ENCODE measurements around the gene SEMA3G. TPM values are rescaled to one million over a fixed set of nuclear protein-coding genes. Genes with fewer than 3 reads are reported as not detected.

Gene SEMA3G
- total and polyA plus RNA-seq, 2 donors (not counting 1 experiment from before 2014, with no cell fraction given), result 0.02 to 0.17 TPM

DNA sequence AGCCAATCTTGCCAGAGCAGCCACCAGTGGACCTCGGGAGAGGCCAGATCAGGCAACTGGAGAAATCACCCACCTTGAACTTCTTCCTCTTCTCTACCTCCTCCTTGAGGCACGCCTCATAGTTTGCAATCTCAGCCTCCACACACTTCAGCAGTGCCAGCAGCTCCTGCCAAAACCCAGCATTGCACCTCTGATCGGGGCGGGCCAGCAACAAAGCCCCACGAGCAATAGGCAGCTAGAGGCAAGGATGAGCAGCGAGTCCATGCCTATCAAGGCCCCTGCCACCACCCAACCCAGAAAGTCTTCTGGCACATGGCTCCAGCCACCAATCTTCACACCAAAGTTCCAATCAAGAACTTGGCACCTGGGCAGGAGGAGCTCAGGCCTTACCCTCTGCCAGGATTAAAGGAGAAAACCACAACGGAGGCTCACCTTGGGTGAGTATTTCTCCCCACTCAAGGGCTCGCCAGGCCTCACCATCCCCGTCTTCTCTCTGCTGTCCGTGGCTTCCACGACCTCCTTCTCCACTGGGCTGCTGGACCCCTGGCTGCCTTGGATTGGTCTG lies 42.1 kb downstream of the SEMA3G start:
- no peak for TF ChIP-seq EZH2 (IDR thresholded peaks at IDR 0.05; ENCODE audit: low read length, missing control alignments)
- Histone ChIP-seq H3K79me2 (ENCODE audit: control insufficient read depth, insufficient read depth, low read length) (peaks cover 1% of the 10 kb centered on the region), H4K20me1 (ENCODE audit: control insufficient read depth, extremely low read depth, insufficient read depth, low read length) (no peaks in the 10 kb centered on the region), H3K9me3 (ENCODE audit: control insufficient read depth, insufficient read depth, low read depth, low read length) (no peaks in the 10 kb centered on the region), H2AFZ (ENCODE audit: low read length) (no peak overlapping the region), H3K27me3 (ENCODE audit: control insufficient read depth, insufficient read depth, low read length) (no peaks in the 10 kb centered on the region), H3K27ac (ENCODE audit: insufficient read depth, low read length) (no peak overlapping the region), H3K4me3 (replicated peaks in 1 of 4; ENCODE audit: control extremely low read depth in 1 of 4, insufficient read depth in 1 of 4, low read depth in 3 of 4, low read length in 4 of 4) (no peak overlapping the region), H3K4me1 (ENCODE audit: control insufficient read depth, extremely low read depth, insufficient read depth, low read length) (no peaks in the 10 kb centered on the region), H3K36me3 (ENCODE audit: control insufficient read depth, insufficient read depth, low read length) (peaks cover 45% of the 10 kb centered on the region), H3K4me2 (ENCODE audit: extremely low read depth, insufficient read depth, low read length) (no peak overlapping the region), H3K9ac (ENCODE audit: insufficient read depth, low read length) (no peak overlapping the region)
- no peak for DNase-seq (ENCODE audit: low read depth in 2 of 2)

DNA sequence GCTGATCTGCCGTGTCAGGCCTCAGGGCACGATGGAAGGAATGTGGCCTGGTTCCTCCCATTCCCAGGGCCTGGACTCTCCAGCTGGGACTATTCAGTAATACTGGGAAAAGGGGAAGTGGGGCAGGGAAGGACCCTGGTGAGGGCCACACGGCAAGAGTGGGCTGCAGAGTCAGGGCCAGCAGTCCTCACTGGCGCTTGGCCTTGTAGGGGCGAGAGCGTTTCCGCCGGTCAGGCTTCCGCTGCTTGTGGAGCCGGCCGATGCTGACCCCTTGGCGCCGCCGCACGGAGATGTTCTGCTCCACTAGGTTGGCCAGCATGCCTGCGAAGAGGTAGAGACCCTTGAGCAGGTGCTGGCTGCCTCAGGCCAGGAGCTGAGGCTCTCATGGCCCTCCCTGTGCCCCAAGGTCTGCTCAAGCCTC lies 42.8 kb downstream of the SEMA3G start:
- no peaks in the 10 kb centered on the region for H3K79me2 ChIP-seq (ENCODE audit: control insufficient read depth, insufficient read depth, low read length)
- H3K27me3 ChIP-seq (ENCODE audit: control insufficient read depth, insufficient read depth, low read length), result no peaks in the 10 kb centered on the region
- no peak for TF ChIP-seq EZH2 (IDR thresholded peaks at IDR 0.05; ENCODE audit: low read length, missing control alignments)
- TF ChIP-seq, protein P1, sequence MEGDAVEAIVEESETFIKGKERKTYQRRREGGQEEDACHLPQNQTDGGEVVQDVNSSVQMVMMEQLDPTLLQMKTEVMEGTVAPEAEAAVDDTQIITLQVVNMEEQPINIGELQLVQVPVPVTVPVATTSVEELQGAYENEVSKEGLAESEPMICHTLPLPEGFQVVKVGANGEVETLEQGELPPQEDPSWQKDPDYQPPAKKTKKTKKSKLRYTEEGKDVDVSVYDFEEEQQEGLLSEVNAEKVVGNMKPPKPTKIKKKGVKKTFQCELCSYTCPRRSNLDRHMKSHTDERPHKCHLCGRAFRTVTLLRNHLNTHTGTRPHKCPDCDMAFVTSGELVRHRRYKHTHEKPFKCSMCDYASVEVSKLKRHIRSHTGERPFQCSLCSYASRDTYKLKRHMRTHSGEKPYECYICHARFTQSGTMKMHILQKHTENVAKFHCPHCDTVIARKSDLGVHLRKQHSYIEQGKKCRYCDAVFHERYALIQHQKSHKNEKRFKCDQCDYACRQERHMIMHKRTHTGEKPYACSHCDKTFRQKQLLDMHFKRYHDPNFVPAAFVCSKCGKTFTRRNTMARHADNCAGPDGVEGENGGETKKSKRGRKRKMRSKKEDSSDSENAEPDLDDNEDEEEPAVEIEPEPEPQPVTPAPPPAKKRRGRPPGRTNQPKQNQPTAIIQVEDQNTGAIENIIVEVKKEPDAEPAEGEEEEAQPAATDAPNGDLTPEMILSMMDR (conservative IDR thresholded peaks at IDR 0.05 in 1 of 2, IDR thresholded peaks at IDR 0.05 in 1 of 2; ENCODE audit: low read depth in 1 of 2, low read length in 2 of 2), result no peak
- no peak overlapping the region for H3K4me3 ChIP-seq (replicated peaks in 1 of 4; ENCODE audit: control extremely low read depth in 1 of 4, insufficient read depth in 1 of 4, low read depth in 3 of 4, low read length in 4 of 4)
- no peak for DNase-seq (ENCODE audit: low read depth in 2 of 2)
- H3K4me2 ChIP-seq (ENCODE audit: extremely low read depth, insufficient read depth, low read length), result no peak overlapping the region
- H2AFZ ChIP-seq (ENCODE audit: low read length), result no peak overlapping the region
- no peak overlapping the region for H3K9ac ChIP-seq (ENCODE audit: insufficient read depth, low read length)
- peaks cover 43% of the 10 kb centered on the region for H3K36me3 ChIP-seq (ENCODE audit: control insufficient read depth, insufficient read depth, low read length)
- H3K9me3 ChIP-seq (ENCODE audit: control insufficient read depth, insufficient read depth, low read depth, low read length), result no peaks in the 10 kb centered on the region
- H3K27ac ChIP-seq (ENCODE audit: insufficient read depth, low read length), result no peak overlapping the region
- H4K20me1 ChIP-seq (ENCODE audit: control insufficient read depth, extremely low read depth, insufficient read depth, low read length), result no peaks in the 10 kb centered on the region
- no peaks in the 10 kb centered on the region for H3K4me1 ChIP-seq (ENCODE audit: control insufficient read depth, extremely low read depth, insufficient read depth, low read length)

DNA sequence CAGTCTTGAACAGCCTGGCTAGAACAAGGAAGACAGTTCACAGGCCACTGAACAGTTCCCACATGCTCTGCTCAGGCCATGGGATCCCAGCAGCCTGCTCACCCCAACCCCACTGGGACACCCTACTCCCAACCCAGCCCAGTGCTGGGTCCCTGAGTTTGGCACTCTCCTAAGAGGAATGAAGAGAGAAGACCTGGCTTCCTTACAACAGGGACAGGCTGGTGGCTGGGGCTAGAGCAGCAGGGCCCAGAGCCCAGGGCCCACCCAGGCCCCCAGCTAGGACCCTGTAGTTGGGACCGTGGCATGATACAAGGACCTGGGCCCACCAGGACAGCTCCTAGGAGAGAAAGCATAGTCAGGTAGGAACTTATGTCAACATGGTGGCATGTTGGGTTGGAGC lies 43.4 kb downstream of the SEMA3G start:
- Histone ChIP-seq H3K27ac (ENCODE audit: insufficient read depth, low read length) (no peak overlapping the region), H3K27me3 (ENCODE audit: control insufficient read depth, insufficient read depth, low read length) (no peaks in the 10 kb centered on the region), H3K79me2 (ENCODE audit: control insufficient read depth, insufficient read depth, low read length) (no peaks in the 10 kb centered on the region), H3K36me3 (ENCODE audit: control insufficient read depth, insufficient read depth, low read length) (peaks cover 38% of the 10 kb centered on the region), H3K4me3 (replicated peaks in 1 of 4; ENCODE audit: control extremely low read depth in 1 of 4, insufficient read depth in 1 of 4, low read depth in 3 of 4, low read length in 4 of 4) (no peak overlapping the region), H3K4me1 (ENCODE audit: control insufficient read depth, extremely low read depth, insufficient read depth, low read length) (no peaks in the 10 kb centered on the region), H3K9ac (ENCODE audit: insufficient read depth, low read length) (no peak overlapping the region), H2AFZ (ENCODE audit: low read length) (no peak overlapping the region), H3K4me2 (ENCODE audit: extremely low read depth, insufficient read depth, low read length) (no peak overlapping the region), H4K20me1 (ENCODE audit: control insufficient read depth, extremely low read depth, insufficient read depth, low read length) (no peaks in the 10 kb centered on the region), H3K9me3 (ENCODE audit: control insufficient read depth, insufficient read depth, low read depth, low read length) (no peaks in the 10 kb centered on the region)
- no peak for DNase-seq (ENCODE audit: low read depth in 2 of 2)
- TF ChIP-seq, protein P1 (conservative IDR thresholded peaks at IDR 0.05 in 1 of 2, IDR thresholded peaks at IDR 0.05 in 1 of 2; ENCODE audit: low read depth in 1 of 2, low read length in 2 of 2), result no peak
- no peak for TF ChIP-seq EZH2 (IDR thresholded peaks at IDR 0.05; ENCODE audit: low read length, missing control alignments)
